Mesenchymal stem cell (in vitro differentiated cells and primary cell): ENCODE data around the gene PAK5.

Experiments used
- DNase-seq: peaks from one replicate; pipeline ENCODE4 v3.0.0-alpha.2; 2013
- H2AFZ ChIP-seq: one replicate; pipeline ENCODE4 v1.6.1; 2013; ENCODE audit warnings: low read depth, mild to moderate bottlenecking, control low read depth, inconsistent platforms, low read length, moderate library complexity
- H2AK5ac ChIP-seq: 2 replicates; pipeline ENCODE4 v1.6.1; 2013; ENCODE audit warnings: low read length, moderate library complexity, mild to moderate bottlenecking, inconsistent platforms; ENCODE audit not compliant: severe bottlenecking
- H2BK120ac ChIP-seq: one replicate; pipeline ENCODE4 v1.6.1; 2013; ENCODE audit warnings: low read depth, mild to moderate bottlenecking, inconsistent platforms, low read length, moderate library complexity
- H2BK12ac ChIP-seq, 2 experiments: one replicate each; pipeline ENCODE4 v1.6.1; 2013; ENCODE audit warnings: inconsistent platforms in 2 of 2, low read length in 2 of 2, mild to moderate bottlenecking in 2 of 2, moderate library complexity in 2 of 2, control low read depth in 1 of 2
- H2BK15ac ChIP-seq: one replicate; pipeline ENCODE4 v1.6.1; 2013; ENCODE audit warnings: mild to moderate bottlenecking, low read depth, inconsistent platforms; ENCODE audit not compliant: poor library complexity, severe bottlenecking
- H2BK5ac ChIP-seq: 2 replicates; pipeline ENCODE4 v1.6.1; 2013; ENCODE audit warnings: low read depth, mild to moderate bottlenecking, low read length, control low read depth, inconsistent platforms; ENCODE audit not compliant: poor library complexity, severe bottlenecking
- H3K14ac ChIP-seq, 2 experiments: one replicate each; pipeline ENCODE4 v1.6.1; 2013; ENCODE audit warnings: inconsistent platforms in 2 of 2, low read length in 2 of 2, control low read depth in 1 of 2, mild to moderate bottlenecking in 1 of 2, moderate library complexity in 1 of 2
- H3K18ac ChIP-seq, 2 experiments: one replicate each; pipeline ENCODE4 v1.6.1; 2013; ENCODE audit warnings: inconsistent platforms in 2 of 2, low read length in 2 of 2, control low read depth in 1 of 2, low read depth in 1 of 2, mild to moderate bottlenecking in 1 of 2
- H3K23ac ChIP-seq, 2 experiments: one replicate each; pipeline ENCODE4 v1.6.1; 2013; ENCODE audit warnings: inconsistent platforms in 2 of 2, low read length in 2 of 2, mild to moderate bottlenecking in 2 of 2, moderate library complexity in 2 of 2, control low read depth in 1 of 2
- H3K27ac ChIP-seq: 2 replicates; pipeline ENCODE4 v1.5.1; 2013; ENCODE audit warnings: mild to moderate bottlenecking, moderate library complexity, low read length, control low read depth, inconsistent platforms; ENCODE audit not compliant: poor library complexity, severe bottlenecking
- H3K27me3 ChIP-seq, 2 experiments: 2 replicates each; pipeline versions ENCODE4 v1.6.1 to v1.7.0; 2013; ENCODE audit warnings: low read length in 2 of 2, mild to moderate bottlenecking in 2 of 2, moderate library complexity in 2 of 2, control low read depth in 1 of 2, inconsistent platforms in 1 of 2; ENCODE audit not compliant: control insufficient read depth in 1 of 2, insufficient read depth in 1 of 2
- H3K36me3 ChIP-seq, 2 experiments: 2 replicates each; pipeline versions ENCODE4 v1.6.1 to v1.7.0; 2013; ENCODE audit warnings: low read length in 2 of 2, control low read depth in 1 of 2, inconsistent platforms in 1 of 2, low read depth in 1 of 2, mild to moderate bottlenecking in 1 of 2; ENCODE audit not compliant: insufficient read depth in 2 of 2, control insufficient read depth in 1 of 2
- H3K4ac ChIP-seq, 2 experiments: one replicate each; pipeline ENCODE4 v1.6.1; 2013; ENCODE audit warnings: inconsistent platforms in 2 of 2, low read length in 2 of 2, mild to moderate bottlenecking in 2 of 2, moderate library complexity in 2 of 2, control low read depth in 1 of 2, low read depth in 1 of 2
- H3K4me1 ChIP-seq: 2 replicates; pipeline ENCODE4 v1.6.1; 2013; ENCODE audit warnings: low read depth, low read length, control low read depth; ENCODE audit not compliant: control insufficient read depth, insufficient read depth
- H3K4me2 ChIP-seq: 2 replicates; pipeline ENCODE4 v1.6.1; 2013; ENCODE audit warnings: low read length, mild to moderate bottlenecking, inconsistent platforms; ENCODE audit not compliant: poor library complexity, severe bottlenecking
- H3K4me3 ChIP-seq, 2 experiments: 2 replicates each; pipeline versions ENCODE4 v1.5.1 to v1.7.0; 2013; ENCODE audit warnings: low read length in 2 of 2, mild to moderate bottlenecking in 2 of 2, control low read depth in 1 of 2, low read depth in 1 of 2; ENCODE audit not compliant: insufficient read depth in 1 of 2
- H3K79me1 ChIP-seq: replicated peaks from 2 replicates; pipeline ENCODE4 v1.6.1; 2013; ENCODE audit warnings: mild to moderate bottlenecking, control low read depth, low read length, inconsistent platforms; ENCODE audit not compliant: poor library complexity, severe bottlenecking
- H3K9ac ChIP-seq: 2 replicates; pipeline ENCODE4 v1.7.0; 2013; ENCODE audit warnings: mild to moderate bottlenecking, low read length, moderate library complexity
- H3K9me3 ChIP-seq: 2 replicates; pipeline ENCODE4 v1.7.0; 2013; ENCODE audit warnings: mild to moderate bottlenecking, low read length; ENCODE audit not compliant: control insufficient read depth
- H4K8ac ChIP-seq: one replicate; pipeline ENCODE4 v1.6.1; 2013; ENCODE audit warnings: inconsistent platforms, mild to moderate bottlenecking, low read length, moderate library complexity
- H4K91ac ChIP-seq: one replicate; pipeline ENCODE4 v1.6.1; 2013; ENCODE audit warnings: mild to moderate bottlenecking, low read length, inconsistent platforms
- WGBS: methylation state at CpG from one replicate; pipeline ENCODE4 v1.1.7; 2013; ENCODE audit warnings: mixed read lengths; 5-methylcytosine and 5-hydroxymethylcytosine counted together

The PAK5 gene

DNA sequence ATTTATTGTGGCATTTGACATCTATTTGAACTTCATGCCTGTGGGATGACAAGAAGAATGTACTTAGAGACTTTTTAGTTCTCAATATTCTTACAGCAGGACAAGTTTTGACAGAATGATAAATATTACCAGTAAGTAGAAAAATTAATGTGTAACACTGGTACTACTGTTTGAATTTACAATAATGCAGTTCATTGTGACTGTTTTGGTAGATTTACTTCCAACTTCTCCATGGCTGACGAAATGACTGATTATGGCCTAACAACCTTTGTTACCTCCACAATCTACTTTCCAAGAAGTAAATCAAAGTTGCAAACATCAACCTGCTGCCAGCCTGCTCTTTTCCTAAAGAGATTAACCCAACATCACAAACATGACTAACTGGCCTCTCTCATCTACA, 38.5 kb downstream of the PAK5 start:
- no peaks in the 10 kb centered on the region for H3K27me3 ChIP-seq
- no peak overlapping the region for H2AFZ ChIP-seq
- H3K4me3 ChIP-seq, result no peak overlapping the region
- H3K79me1 ChIP-seq, result no peaks in the 10 kb centered on the region
- H2BK120ac ChIP-seq, result no peak overlapping the region
- H3K23ac ChIP-seq, result no peak overlapping the region
- no peak overlapping the region for H2BK15ac ChIP-seq
- no peak overlapping the region for H3K18ac ChIP-seq
- DNase-seq, result no peak
- 45% methylated on average over 1 of the region's 1 CpG for WGBS
- no peak overlapping the region for H2BK12ac ChIP-seq
- no peak overlapping the region for H3K9ac ChIP-seq
- no peaks in the 10 kb centered on the region for H3K36me3 ChIP-seq
- no peak overlapping the region for H4K8ac ChIP-seq
- H4K91ac ChIP-seq, result no peak overlapping the region
- no peaks in the 10 kb centered on the region for H3K4me1 ChIP-seq
- H3K4ac ChIP-seq, result no peak overlapping the region
- H2BK5ac ChIP-seq, result no peak overlapping the region
- no peak overlapping the region for H3K14ac ChIP-seq
- no peak overlapping the region for H3K27ac ChIP-seq
- peaks cover 3% of the 10 kb centered on the region for H3K9me3 ChIP-seq
- no peak overlapping the region for H3K4me2 ChIP-seq
- H2AK5ac ChIP-seq, result no peak overlapping the region

DNA sequence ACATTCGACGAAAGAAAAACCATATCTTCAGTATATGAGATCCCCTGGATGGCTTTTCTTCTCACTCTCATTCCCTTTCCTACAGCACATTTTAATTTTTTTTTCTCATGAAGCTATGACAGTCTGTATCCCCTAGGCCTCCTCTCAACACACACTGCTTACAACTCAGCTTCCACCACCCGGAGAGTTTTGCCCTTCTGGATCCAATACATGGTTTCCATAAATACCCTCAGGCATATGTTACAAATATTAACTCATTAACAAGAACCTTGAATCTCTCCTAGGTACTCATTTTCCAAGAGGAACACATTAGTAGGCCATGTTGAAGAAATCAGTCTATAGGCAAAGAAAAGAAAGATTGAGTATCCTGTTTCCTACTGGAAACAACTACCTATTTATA, 44.0 kb downstream of the PAK5 start:
- Histone ChIP-seq H4K91ac (no peak overlapping the region), H3K4me3 (no peak overlapping the region), H3K27ac (no peak overlapping the region), H2AFZ (no peak overlapping the region), H2BK15ac (no peak overlapping the region), H3K23ac (no peak overlapping the region), H3K4me2 (no peak overlapping the region), H2BK12ac (no peak overlapping the region), H2BK120ac (no peak overlapping the region), H4K8ac (no peak overlapping the region), H3K14ac (no peak overlapping the region), H2BK5ac (no peak overlapping the region), H3K79me1 (no peaks in the 10 kb centered on the region), H3K18ac (no peak overlapping the region), H3K9me3 (peaks cover 6% of the 10 kb centered on the region), H3K4me1 (no peaks in the 10 kb centered on the region), H3K27me3 (no peaks in the 10 kb centered on the region), H2AK5ac (no peak overlapping the region), H3K36me3 (no peaks in the 10 kb centered on the region), H3K9ac (no peak overlapping the region), H3K4ac (no peak overlapping the region)
- DNase-seq, result no peak
- 89% methylated on average over 3 of the region's 3 CpGs for WGBS

DNA sequence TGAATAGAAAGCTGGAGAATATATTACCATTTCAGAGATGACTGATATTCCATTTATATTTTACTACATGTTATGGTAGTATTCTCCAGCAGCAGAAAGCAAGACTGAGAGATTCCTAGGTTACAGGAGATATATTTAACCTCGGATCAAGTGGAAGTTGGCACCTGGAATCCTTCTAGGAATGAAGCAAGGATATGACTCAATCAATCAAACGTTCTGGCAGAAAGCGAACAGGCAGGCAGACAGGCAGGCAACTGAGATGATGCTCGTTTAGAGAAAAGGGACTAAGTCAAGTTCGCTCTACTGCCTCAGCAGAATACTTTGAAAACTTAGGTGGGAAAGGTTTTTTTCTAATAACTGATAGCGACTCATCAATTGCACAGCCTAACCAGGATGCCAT, 46.2 kb downstream of the PAK5 start:
- Histone ChIP-seq H3K14ac (no peak overlapping the region), H2BK120ac (no peak overlapping the region), H3K9ac (no peak overlapping the region), H4K91ac (no peak overlapping the region), H3K4me1 (no peaks in the 10 kb centered on the region), H2BK12ac (no peak overlapping the region), H3K79me1 (no peaks in the 10 kb centered on the region), H3K23ac (no peak overlapping the region), H3K9me3 (peaks cover 3% of the 10 kb centered on the region), H3K4ac (no peak overlapping the region), H2BK15ac (no peak overlapping the region), H3K18ac (no peak overlapping the region), H4K8ac (no peak overlapping the region), H2BK5ac (no peak overlapping the region), H3K4me2 (no peak overlapping the region), H3K27ac (no peak overlapping the region), H2AFZ (no peak overlapping the region), H3K27me3 (no peaks in the 10 kb centered on the region), H3K36me3 (no peaks in the 10 kb centered on the region), H3K4me3 (no peak overlapping the region), H2AK5ac (no peak overlapping the region)
- 68% methylated on average over 5 of the region's 6 CpGs for WGBS
- DNase-seq, result no peak

DNA sequence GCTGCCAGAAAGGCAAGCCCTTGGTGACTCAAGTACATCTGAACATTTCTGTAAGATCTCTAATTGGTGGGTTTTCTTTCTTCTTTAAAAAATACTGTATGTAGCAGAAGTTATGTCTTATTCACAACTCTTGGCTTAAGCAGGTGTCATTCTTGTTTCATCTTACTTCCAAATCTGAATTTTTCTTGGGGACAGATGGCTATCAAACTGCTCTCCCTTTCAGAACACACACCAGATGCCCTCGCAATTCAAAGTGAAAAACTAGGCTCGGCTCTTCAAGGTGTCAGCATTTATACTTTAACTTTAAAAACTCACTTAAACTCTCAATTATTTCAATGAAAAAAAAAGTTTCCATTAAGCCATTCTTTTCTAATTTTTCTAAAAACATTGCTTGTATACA, 49.7 kb downstream of the PAK5 start:
- Histone ChIP-seq H4K91ac (no peak overlapping the region), H3K9me3 (peaks cover 3% of the 10 kb centered on the region)
- no peak for DNase-seq

More for the DNA sequence above, 49.7 kb downstream of the PAK5 start:
- Histone ChIP-seq H3K23ac (no peak overlapping the region), H2BK15ac (no peak overlapping the region), H2BK120ac (no peak overlapping the region), H3K79me1 (no peaks in the 10 kb centered on the region), H3K14ac (no peak overlapping the region), H3K18ac (no peak overlapping the region), H2AK5ac (no peak overlapping the region), H3K27me3 (no peaks in the 10 kb centered on the region), H3K4ac (no peak overlapping the region), H3K27ac (no peak overlapping the region), H3K9ac (no peak overlapping the region), H4K8ac (no peak overlapping the region), H3K4me1 (no peaks in the 10 kb centered on the region), H2BK12ac (no peak overlapping the region), H3K4me2 (no peak overlapping the region), H3K4me3 (no peak overlapping the region), H2AFZ (no peak overlapping the region), H2BK5ac (no peak overlapping the region), H3K36me3 (no peaks in the 10 kb centered on the region)
- WGBS, result 62% methylated on average over 2 of the region's 2 CpGs
